Left lung (tissue), 10 donors: ENCODE measurements around the gene TRAP1. TPM values are rescaled to one million over a fixed set of nuclear protein-coding genes. Genes with fewer than 3 reads are reported as not detected.
"Not testable (repeated sequence)": the region's sequence is repeated elsewhere in the genome, so short reads cannot be mapped to it uniquely, and the experiment has no call there.

Experiments used
- ATAC-seq: fragments of 200-7000 bp; cut with Tn5 transposase; one replicate; pipeline ENCODE4 v1.9.1; 2020; ENCODE audit warnings: moderate library complexity
- DNase-seq, 4 donors: peaks; one replicate each; pipeline ENCODE4 v3.0.0-alpha.2; 2013 to 2020
- H3K27ac ChIP-seq, 2 donors: fragments of 200-600 bp; sonication (generic) in 1 of 2; one replicate each; pipeline versions ENCODE4 v1.5.0 to v1.8.0; 2020 to 2021
- H3K27me3 ChIP-seq, 2 donors: fragments of 200-600 bp; sonication (generic) in 1 of 2; one replicate each; pipeline versions ENCODE4 v1.5.0 to v1.8.0; 2020 to 2021
- H3K36me3 ChIP-seq, 2 donors: fragments of 200-600 bp; sonication (generic) in 1 of 2; one replicate each; pipeline versions ENCODE4 v1.5.0 to v1.8.0; 2020 to 2021
- H3K4me1 ChIP-seq, 2 donors: fragments of 200-600 bp; one replicate each; pipeline ENCODE4 v1.8.0; 2021
- H3K4me3 ChIP-seq, 2 donors: fragments of 200-600 bp; sonication (generic) in 1 of 2; one replicate each; pipeline versions ENCODE4 v1.5.0 to v1.8.0; 2020 to 2021; ENCODE audit warnings: mild to moderate bottlenecking in 1 of 2
- H3K9me3 ChIP-seq, 2 donors: fragments of 200-600 bp; sonication (generic) in 1 of 2; one replicate each; pipeline versions ENCODE4 v1.5.0 to v1.8.0; 2020 to 2021
- intact Hi-C, 2 donors: fragments of 100-400 bp; cut with DNase I; formaldehyde crosslinking; loops; one replicate each; pipeline versions ENCODE4 v1.11.2 to v1.14.2; 2022
- polyA plus RNA-seq, 6 donors: library from polyadenylated mRNA; unstranded; fragments of 120-200 nt; gene quantifications; one replicate each; pipeline ENCODE4 v1.2.1, GENCODE V29; 2013; ENCODE audit not compliant: insufficient read length in 6 of 6
- total RNA-seq, 2 donors: library from RNA; stranded (reverse); fragmentation: NEBNext Ultra II Directional; extraction: Animal tissue kit (Norgen Biotek cat#: 25700); gene quantifications; one replicate each; pipeline ENCODE4 v1.2.1, GENCODE V29; 2021
- TF ChIP-seq, protein P1 (sequence below), 2 donors: fragments of 200-600 bp; sonication (generic) in 1 of 2; IDR thresholded peaks; one replicate each; pipeline versions ENCODE4 v1.5.0 to v1.8.0; 2021; ENCODE audit warnings: antibody characterized with exemption in 2 of 2
- donor health status: DM: no; HTN: yes; CAD: no.
- donor health status: DM: no; HTN: no; CAD: no.

Gene TRAP1
- total and polyA plus RNA-seq, 8 donors = 49.1 to 100 (median 82.7) TPM

DNA sequence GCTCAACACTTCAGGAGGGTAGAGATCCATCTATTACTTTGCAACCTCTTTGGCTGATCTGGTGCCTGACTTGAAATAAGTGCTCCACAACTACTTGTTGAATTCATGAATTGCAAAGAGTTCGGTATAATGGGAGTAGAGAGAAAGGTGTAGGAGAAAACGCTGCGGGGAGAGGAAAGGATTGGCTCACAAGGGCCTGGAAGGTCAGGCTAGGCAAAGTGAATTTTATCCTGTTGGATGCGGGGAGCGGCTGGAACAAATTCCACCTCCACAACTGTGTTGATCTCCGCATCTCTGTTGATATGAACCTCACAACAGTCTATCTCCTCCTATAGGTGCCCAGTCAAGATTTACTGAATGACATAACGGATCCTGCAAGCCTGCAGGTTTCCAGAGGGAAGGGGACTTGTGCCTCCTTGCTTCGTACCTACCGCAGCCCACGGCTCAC is 106.6 kb downstream of the TRAP1 start:
- intact Hi-C loops = no loop called here
- ATAC-seq = peak; percentile 35
- H3K4me1 ChIP-seq = peaks cover 8 to 42% of the 10 kb centered on the region in 2 donors
- peaks cover 0 to 8% of the 10 kb centered on the region in 2 donors for H3K36me3 ChIP-seq
- DNase-seq = peak in 1 of 4 donors; percentile 4
- no peaks in the 10 kb centered on the region for H3K27me3 ChIP-seq
- H3K9me3 ChIP-seq = no peaks in the 10 kb centered on the region
- TF ChIP-seq, protein P1, sequence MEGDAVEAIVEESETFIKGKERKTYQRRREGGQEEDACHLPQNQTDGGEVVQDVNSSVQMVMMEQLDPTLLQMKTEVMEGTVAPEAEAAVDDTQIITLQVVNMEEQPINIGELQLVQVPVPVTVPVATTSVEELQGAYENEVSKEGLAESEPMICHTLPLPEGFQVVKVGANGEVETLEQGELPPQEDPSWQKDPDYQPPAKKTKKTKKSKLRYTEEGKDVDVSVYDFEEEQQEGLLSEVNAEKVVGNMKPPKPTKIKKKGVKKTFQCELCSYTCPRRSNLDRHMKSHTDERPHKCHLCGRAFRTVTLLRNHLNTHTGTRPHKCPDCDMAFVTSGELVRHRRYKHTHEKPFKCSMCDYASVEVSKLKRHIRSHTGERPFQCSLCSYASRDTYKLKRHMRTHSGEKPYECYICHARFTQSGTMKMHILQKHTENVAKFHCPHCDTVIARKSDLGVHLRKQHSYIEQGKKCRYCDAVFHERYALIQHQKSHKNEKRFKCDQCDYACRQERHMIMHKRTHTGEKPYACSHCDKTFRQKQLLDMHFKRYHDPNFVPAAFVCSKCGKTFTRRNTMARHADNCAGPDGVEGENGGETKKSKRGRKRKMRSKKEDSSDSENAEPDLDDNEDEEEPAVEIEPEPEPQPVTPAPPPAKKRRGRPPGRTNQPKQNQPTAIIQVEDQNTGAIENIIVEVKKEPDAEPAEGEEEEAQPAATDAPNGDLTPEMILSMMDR (IDR thresholded peaks at IDR 0.05) = no peak
- H3K27ac ChIP-seq = peak overlapping the region in 1 of 2 donors; percentile 89
- H3K4me3 ChIP-seq = peak overlapping the region; percentile 97 to 98

DNA sequence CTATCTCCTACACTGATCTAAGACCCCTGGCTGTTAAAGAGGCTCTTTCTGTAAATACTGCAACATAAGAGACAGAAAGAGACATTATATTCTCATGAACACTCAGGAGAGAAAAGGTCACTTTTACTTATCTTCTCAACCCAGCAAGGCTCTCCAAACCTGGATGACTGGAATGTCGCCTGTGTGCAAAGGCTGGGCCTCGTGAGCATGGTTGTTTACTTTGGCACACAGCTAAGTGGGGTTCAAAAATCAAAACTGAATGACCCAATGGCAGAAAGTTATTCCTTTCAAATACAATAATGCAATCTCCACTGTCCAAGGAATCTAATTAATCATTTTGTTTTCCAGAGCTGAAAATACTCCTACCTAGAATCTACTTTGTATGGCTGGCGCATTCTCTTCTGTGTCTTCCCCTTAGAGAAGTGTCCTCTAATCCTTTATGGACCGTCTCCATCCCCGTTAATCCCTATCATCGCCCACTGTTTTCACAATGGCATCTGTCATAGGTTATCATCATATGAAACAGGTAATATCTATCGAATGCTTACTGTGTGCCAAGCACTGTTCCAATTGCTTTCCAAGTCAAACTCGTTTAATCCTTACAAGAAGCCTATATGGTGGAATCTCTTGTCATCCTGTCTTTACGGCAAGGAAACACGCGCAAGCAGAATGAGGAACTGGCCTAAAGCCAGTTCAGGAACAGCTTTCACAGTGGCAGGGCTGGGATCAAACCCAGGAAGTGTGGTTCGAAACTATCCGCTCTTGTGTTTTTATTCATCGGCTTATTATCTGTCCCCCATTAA is 107.2 kb downstream of the TRAP1 start:
- TF ChIP-seq, protein P1 (IDR thresholded peaks at IDR 0.05) = no peak
- H3K36me3 ChIP-seq = peaks cover 0 to 11% of the 10 kb centered on the region in 2 donors
- H3K27ac ChIP-seq = peak overlapping the region in 1 of 2 donors; percentile 89
- no peaks in the 10 kb centered on the region for H3K27me3 ChIP-seq
- intact Hi-C loops = no loop called here
- H3K9me3 ChIP-seq = no peaks in the 10 kb centered on the region
- ATAC-seq (no peak), DNase-seq (no peak)
- peak overlapping the region in 1 of 2 donors; percentile 97 for H3K4me3 ChIP-seq
- peaks cover 8 to 37% of the 10 kb centered on the region in 2 donors for H3K4me1 ChIP-seq

DNA sequence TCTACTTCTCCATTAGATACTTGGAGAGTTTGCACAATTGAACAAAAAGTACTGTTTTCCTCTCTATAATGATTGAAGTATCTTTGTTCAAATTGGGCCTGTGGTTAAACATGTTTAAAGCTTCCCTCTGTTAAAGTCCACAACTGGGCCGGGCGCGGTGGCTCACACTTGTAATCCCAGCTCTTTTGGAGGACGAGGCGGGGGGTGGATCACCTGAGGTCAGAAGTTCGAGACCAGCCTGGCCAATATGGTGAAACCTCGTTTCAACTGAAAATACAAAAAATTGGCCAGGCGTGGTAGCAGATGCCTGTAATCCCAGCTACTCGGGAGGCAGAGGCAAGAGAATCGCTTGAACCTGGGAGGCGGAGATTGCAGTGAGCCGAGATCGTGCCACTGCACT is 108.3 kb downstream of the TRAP1 start:
- DNase-seq, H3K27me3 ChIP-seq, H3K9me3 ChIP-seq, H3K27ac ChIP-seq, ATAC-seq, H3K4me3 ChIP-seq, intact Hi-C loops: not testable (repeated sequence)
- Histone ChIP-seq H3K4me1 (peaks cover 8 to 34% of the 10 kb centered on the region in 2 donors), H3K36me3 (peaks cover 0 to 22% of the 10 kb centered on the region in 2 donors)

DNA sequence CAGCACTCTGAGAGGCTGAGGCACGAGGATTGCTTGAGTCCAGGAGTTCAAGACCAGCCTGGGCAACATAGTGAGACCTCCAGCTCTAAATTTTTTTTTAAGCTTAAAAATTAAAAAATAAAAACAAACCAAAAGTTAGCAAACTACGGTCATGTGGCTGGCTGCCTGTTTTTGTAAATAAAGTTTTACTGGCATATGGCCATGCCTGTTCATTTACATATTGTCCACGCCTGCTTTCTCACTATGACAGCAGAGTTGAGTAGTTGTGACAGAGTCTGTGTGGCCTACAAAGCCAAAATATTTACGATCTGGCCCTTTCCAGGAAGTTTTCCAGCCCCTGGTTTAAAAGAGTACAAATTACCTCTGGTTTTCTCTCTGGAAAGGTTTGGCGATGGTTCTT is 109.3 kb downstream of the TRAP1 start:
- intact Hi-C loops = no loop called here
- Histone ChIP-seq H3K4me3 (no peak overlapping the region), H3K9me3 (no peaks in the 10 kb centered on the region), H3K4me1 (peaks cover 8 to 25% of the 10 kb centered on the region in 2 donors), H3K36me3 (peaks cover 0 to 31% of the 10 kb centered on the region in 2 donors), H3K27ac (no peak overlapping the region), H3K27me3 (no peaks in the 10 kb centered on the region)
- ATAC-seq (no peak), DNase-seq (no peak)
- TF ChIP-seq, protein P1 (IDR thresholded peaks at IDR 0.05) = no peak

Other genes starting within 250 kb of the TRAP1 start
- gene C16orf90, start 222.0 kb downstream of the TRAP1 start, total RNA-seq = not detected
- gene C16orf90, start 222.0 kb downstream of the TRAP1 start, polyA plus RNA-seq = under 1 TPM in 1 of 6 donors, not detected in 5; 0.15 TPM
- gene CLUAP1, start 216.5 kb downstream of the TRAP1 start, total RNA-seq = 10 to 100 TPM; 21.6 to 27.3 TPM
- 10 to 100 TPM; 38.7 to 57.4 (median 53.3) TPM for gene CLUAP1, start 216.5 kb downstream of the TRAP1 start, polyA plus RNA-seq
- 1 to 10 TPM; 1.9 to 3.6 TPM for gene NLRC3, start 140.1 kb downstream of the TRAP1 start, total RNA-seq
- gene NLRC3, start 140.1 kb downstream of the TRAP1 start, polyA plus RNA-seq = 1 to 10 TPM; 2.9 to 4.5 (median 3.4) TPM
- gene SLX4, start 105.9 kb downstream of the TRAP1 start, total RNA-seq = 1 to 10 TPM; 6.7 to 8.1 TPM
- 1 to 10 TPM; 6.7 to 7.8 (median 7.1) TPM for gene SLX4, start 105.9 kb downstream of the TRAP1 start, polyA plus RNA-seq
- 10 to 100 TPM; 14.6 to 16.9 TPM for gene DNASE1, start 62.8 kb downstream of the TRAP1 start, total RNA-seq
- gene DNASE1, start 62.8 kb downstream of the TRAP1 start, polyA plus RNA-seq = 10 to 100 TPM; 26.2 to 30.0 (median 28.7) TPM
- 10 to 100 TPM; 48.3 to 63.7 TPM for gene CREBBP, start 163.2 kb upstream of the TRAP1 start, total RNA-seq
- 100 to 1,000 TPM in 5 of 6 donors, 10 to 100 TPM in 1; 96.5 to 112 (median 105) TPM for gene CREBBP, start 163.2 kb upstream of the TRAP1 start, polyA plus RNA-seq